Caco-2 (cell line): Measurements from ENCODE around the gene NAT8L. TPM values are rescaled to one million over a fixed set of nuclear protein-coding genes. Genes with fewer than 3 reads are reported as not detected.

Experiments used
- BruUV-seq: library from RNA; stranded (reverse); fragments of 400-500 nt; replicated peaks from 2 replicates; lab custom pipeline; 2021; lab: Mats Ljungman, UMichigan
- CTCF ChIA-PET: fragments of 300-600 bp; sonication (Branson Sonifier 250); formaldehyde crosslinking; loops from one replicate; lab custom pipeline; 2022; ENCODE audit warnings: antibody characterized with exemption; lab: Charles Lee
- POLR2A ChIA-PET: fragments of 300-600 bp; sonication (Branson Sonifier 250); formaldehyde crosslinking; loops from one replicate; lab custom pipeline; 2022; ENCODE audit warnings: antibody characterized with exemption; lab: Charles Lee
- DNase-seq, 2 experiments: peaks; one replicate each; pipeline versions ENCODE4 v3.0.0 to v3.0.0-alpha.2; 2020 to 2022
- H3K27me3 ChIP-seq: replicated peaks from 2 replicates; pipeline ENCODE4 v1.6.0; 2011; ENCODE audit warnings: low read length; ENCODE audit not compliant: control insufficient read depth, insufficient read depth
- H3K36me3 ChIP-seq: 2 replicates; pipeline ENCODE4 v1.5.1; 2011; ENCODE audit warnings: low read length; ENCODE audit not compliant: control insufficient read depth, insufficient read depth
- H3K4me1 ChIP-seq: fragments of 250-450 bp; sonication (Bioruptor Pico); 2 replicates; pipeline ENCODE4 v1.5.1; 2020; ENCODE audit warnings: mild to moderate bottlenecking
- H3K4me3 ChIP-seq: 2 replicates; pipeline ENCODE4 v1.5.1; 2011; ENCODE audit warnings: low read depth, mild to moderate bottlenecking, control low read depth, low read length
- H3K9me3 ChIP-seq: fragments of 250-450 bp; sonication (Bioruptor Pico); 2 replicates; pipeline ENCODE4 v1.5.1; 2020; ENCODE audit warnings: mild to moderate bottlenecking, moderate library complexity
- H3K27ac Mint-ChIP-seq: one replicate; pipeline ENCODE4 v1.8.0; 2022; ENCODE audit warnings: mixed read lengths; ENCODE audit not compliant: unreplicated experiment
- H3K27me3 Mint-ChIP-seq: one replicate; pipeline ENCODE4 v1.8.0; 2022; ENCODE audit warnings: mixed read lengths; ENCODE audit not compliant: insufficient read depth, unreplicated experiment
- H3K36me3 Mint-ChIP-seq: one replicate; pipeline ENCODE4 v1.8.0; 2022; ENCODE audit warnings: mild to moderate bottlenecking, mixed read lengths; ENCODE audit not compliant: insufficient read depth, unreplicated experiment
- H3K4me1 Mint-ChIP-seq: one replicate; pipeline ENCODE4 v1.8.0; 2022; ENCODE audit warnings: low read depth, mixed read lengths; ENCODE audit not compliant: unreplicated experiment
- H3K4me3 Mint-ChIP-seq: one replicate; pipeline ENCODE4 v1.8.0; 2022; ENCODE audit warnings: mild to moderate bottlenecking, moderate library complexity, mixed read lengths; ENCODE audit not compliant: unreplicated experiment
- H3K9me3 Mint-ChIP-seq: one replicate; pipeline ENCODE4 v1.8.0; 2022; ENCODE audit warnings: mixed read lengths; ENCODE audit not compliant: unreplicated experiment
- intact Hi-C: fragments of 100-400 bp; cut with micrococcal nuclease; formaldehyde crosslinking; loops from one replicate; pipeline ENCODE4 v1.10.0; 2022; ENCODE audit not compliant: unreplicated experiment
- total RNA-seq: library from RNA; stranded (reverse); gene quantifications from 2 replicates; pipeline ENCODE4 v1.2.3, GENCODE V29; 2022
- TF ChIP-seq, protein P1 (sequence below), 2 experiments: fragments of 200-600 bp in 1 of 2; IDR thresholded peaks; 1 replicate in 1 of 2; 2 replicates in 1 of 2; pipeline versions ENCODE4 v1.5.1 to v1.8.0; 2011 to 2022; ENCODE audit warnings: antibody characterized with exemption in 1 of 2, control low read depth in 1 of 2, inconsistent platforms in 1 of 2, low read depth in 1 of 2, low read length in 1 of 2, mild to moderate bottlenecking in 1 of 2, moderate library complexity in 1 of 2; ENCODE audit not compliant: insufficient read depth in 1 of 2, severe bottlenecking in 1 of 2, unreplicated experiment in 1 of 2

NAT8L gene
- total RNA-seq, 1 experiment from 2014 or later = 6.2 TPM

DNA sequence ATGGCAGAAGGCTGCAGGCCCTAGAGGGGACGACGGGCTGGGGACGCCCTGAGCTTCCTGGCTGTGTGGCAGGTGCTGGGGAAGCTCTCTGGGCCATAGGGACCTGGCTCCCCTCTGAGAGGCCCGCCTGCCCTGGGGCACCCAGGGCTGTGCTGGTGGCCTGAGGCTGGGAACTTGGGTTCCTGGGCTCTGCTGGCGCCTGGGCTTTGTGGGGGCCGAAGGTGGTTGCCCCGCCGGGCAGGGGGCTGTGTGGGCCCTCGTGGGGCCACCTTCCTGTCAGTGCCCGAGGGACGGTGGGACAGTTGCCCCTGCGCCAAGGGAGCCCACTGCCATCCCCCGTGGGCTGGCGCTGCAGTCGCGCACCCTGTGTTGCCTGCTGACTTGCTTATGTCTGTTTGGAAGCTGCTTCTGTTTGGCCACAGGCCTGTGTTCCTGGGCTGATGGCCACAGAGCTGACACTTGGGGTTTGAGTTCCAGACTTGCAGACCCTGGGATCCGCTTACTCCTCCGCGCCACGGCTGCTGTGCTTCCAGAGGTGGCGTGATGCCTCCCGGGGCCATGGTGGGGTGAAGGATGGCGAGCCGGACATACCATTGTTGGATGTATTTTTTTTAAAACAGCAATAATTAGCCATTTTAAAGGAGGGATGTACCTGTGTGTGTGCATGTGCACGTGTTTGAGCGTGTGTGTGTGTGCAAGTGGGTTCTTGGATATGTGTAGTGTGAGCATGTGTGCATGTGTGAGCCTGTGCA, 8.5 kb downstream of the NAT8L start:
- Histone ChIP-seq H3K4me3 (no peak overlapping the region), H3K4me1 (peaks cover 12% of the 10 kb centered on the region), H3K9me3 (no peaks in the 10 kb centered on the region), H3K36me3 (no peaks in the 10 kb centered on the region; the same call in 1 of the 2 replicates), H3K27me3 (no peaks in the 10 kb centered on the region)
- ChIA-PET POLR2A (no interaction called here), CTCF (no interaction called here)
- H3K4me1 Mint-ChIP-seq = no peaks in the 10 kb centered on the region
- H3K27me3 Mint-ChIP-seq = no peaks in the 10 kb centered on the region
- TF ChIP-seq, protein P1, sequence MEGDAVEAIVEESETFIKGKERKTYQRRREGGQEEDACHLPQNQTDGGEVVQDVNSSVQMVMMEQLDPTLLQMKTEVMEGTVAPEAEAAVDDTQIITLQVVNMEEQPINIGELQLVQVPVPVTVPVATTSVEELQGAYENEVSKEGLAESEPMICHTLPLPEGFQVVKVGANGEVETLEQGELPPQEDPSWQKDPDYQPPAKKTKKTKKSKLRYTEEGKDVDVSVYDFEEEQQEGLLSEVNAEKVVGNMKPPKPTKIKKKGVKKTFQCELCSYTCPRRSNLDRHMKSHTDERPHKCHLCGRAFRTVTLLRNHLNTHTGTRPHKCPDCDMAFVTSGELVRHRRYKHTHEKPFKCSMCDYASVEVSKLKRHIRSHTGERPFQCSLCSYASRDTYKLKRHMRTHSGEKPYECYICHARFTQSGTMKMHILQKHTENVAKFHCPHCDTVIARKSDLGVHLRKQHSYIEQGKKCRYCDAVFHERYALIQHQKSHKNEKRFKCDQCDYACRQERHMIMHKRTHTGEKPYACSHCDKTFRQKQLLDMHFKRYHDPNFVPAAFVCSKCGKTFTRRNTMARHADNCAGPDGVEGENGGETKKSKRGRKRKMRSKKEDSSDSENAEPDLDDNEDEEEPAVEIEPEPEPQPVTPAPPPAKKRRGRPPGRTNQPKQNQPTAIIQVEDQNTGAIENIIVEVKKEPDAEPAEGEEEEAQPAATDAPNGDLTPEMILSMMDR (IDR thresholded peaks at IDR 0.05; ENCODE audit: insufficient read depth in 1 of 2, low read depth in 1 of 2, low read length in 1 of 2, severe bottlenecking in 1 of 2, unreplicated experiment in 1 of 2) = no peak
- no peak overlapping the region for H3K27ac Mint-ChIP-seq
- no peak for DNase-seq
- H3K4me3 Mint-ChIP-seq = no peak overlapping the region
- intact Hi-C loops = no loop called here
- no peaks in the 10 kb centered on the region for H3K9me3 Mint-ChIP-seq
- H3K36me3 Mint-ChIP-seq = peaks cover 12% of the 10 kb centered on the region
- BruUV-seq = no TSS peak

DNA sequence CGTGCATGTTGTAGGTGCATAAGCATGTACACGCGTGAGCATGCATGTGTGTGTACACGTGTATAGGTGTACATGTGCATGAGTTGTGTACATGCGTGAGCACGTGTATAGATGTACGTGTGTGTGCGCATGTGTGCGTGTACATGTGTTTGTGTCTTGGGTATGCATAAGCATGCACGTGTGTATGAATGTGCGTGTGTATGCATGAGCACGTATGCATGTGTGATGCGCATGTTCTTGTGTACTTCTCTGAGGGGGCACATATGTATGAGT, 9.0 kb downstream of the NAT8L start:
- H3K27me3 ChIP-seq = no peaks in the 10 kb centered on the region
- Mint-ChIP-seq H3K4me1 (no peaks in the 10 kb centered on the region), H3K27me3 (no peaks in the 10 kb centered on the region), H3K9me3 (no peaks in the 10 kb centered on the region), H3K36me3 (peaks cover 12% of the 10 kb centered on the region), H3K27ac (no peak overlapping the region), H3K4me3 (no peak overlapping the region)
- DNase-seq = no peak
- H3K4me3 ChIP-seq = no peak overlapping the region
- H3K36me3 ChIP-seq = no peaks in the 10 kb centered on the region; the same call in 1 of the 2 replicates
- no peaks in the 10 kb centered on the region for H3K9me3 ChIP-seq
- BruUV-seq = no TSS peak
- intact Hi-C loops = no loop called here
- TF ChIP-seq, protein P1 (IDR thresholded peaks at IDR 0.05; ENCODE audit: insufficient read depth in 1 of 2, low read depth in 1 of 2, low read length in 1 of 2, severe bottlenecking in 1 of 2, unreplicated experiment in 1 of 2) = no peak
- ChIA-PET POLR2A (no interaction called here), CTCF (no interaction called here)
- peaks cover 12% of the 10 kb centered on the region for H3K4me1 ChIP-seq

DNA sequence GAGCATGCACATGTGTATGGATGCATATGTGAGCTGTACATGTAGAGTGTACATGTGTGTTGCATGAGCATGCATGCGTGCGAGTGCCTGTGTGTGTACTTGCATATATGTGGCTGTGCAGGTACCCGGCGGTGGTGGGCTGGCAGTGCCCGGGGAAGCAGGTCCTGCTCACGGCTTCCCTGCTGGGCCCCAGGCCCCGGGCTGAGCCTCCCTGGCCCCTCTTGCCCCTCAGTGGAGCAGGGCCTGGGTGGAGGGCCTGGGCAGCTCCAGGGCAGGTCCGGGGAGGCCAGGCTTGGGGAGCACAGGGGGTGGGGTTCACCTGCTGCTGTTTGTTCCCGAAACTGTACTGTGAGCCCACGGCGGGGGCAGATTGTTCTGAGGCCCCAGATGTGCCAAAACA, 9.4 kb downstream of the NAT8L start:
- Mint-ChIP-seq H3K36me3 (peaks cover 12% of the 10 kb centered on the region), H3K4me1 (no peaks in the 10 kb centered on the region), H3K4me3 (no peak overlapping the region), H3K9me3 (no peaks in the 10 kb centered on the region), H3K27me3 (no peaks in the 10 kb centered on the region), H3K27ac (no peak overlapping the region)
- no peak for DNase-seq
- H3K36me3 ChIP-seq = no peaks in the 10 kb centered on the region
- POLR2A ChIA-PET = no interaction called here
- peaks cover 12% of the 10 kb centered on the region for H3K4me1 ChIP-seq
- no peaks in the 10 kb centered on the region for H3K27me3 ChIP-seq
- no peak overlapping the region for H3K4me3 ChIP-seq
- no TSS peak for BruUV-seq
- TF ChIP-seq, protein P1 (IDR thresholded peaks at IDR 0.05; ENCODE audit: insufficient read depth in 1 of 2, low read depth in 1 of 2, low read length in 1 of 2, severe bottlenecking in 1 of 2, unreplicated experiment in 1 of 2) = no peak
- intact Hi-C loops = no loop called here
- no peaks in the 10 kb centered on the region for H3K9me3 ChIP-seq
- CTCF ChIA-PET = no interaction called here
